Activated B cell treated with CpG ODN at 0.5 μM for 24 hours (primary cell): ENCODE measurements around the gene PAPPA. TPM values are rescaled to one million over a fixed set of nuclear protein-coding genes. Genes with fewer than 3 reads are reported as not detected.

Source experiments
- ATAC-seq: fragments of 200-7000 bp; cut with Tn5 transposase; one replicate; pipeline ENCODE4 v1.10.0; 2021; ENCODE audit warnings: low read depth, mild to moderate bottlenecking, moderate library complexity
- CTCF ChIA-PET: fragments of 350-600 bp; sonication (Branson Sonifier 250); formaldehyde crosslinking; loops from one replicate; lab custom pipeline; 2021; ENCODE audit warnings: antibody characterized with exemption; lab: Charles Lee
- POLR2A ChIA-PET: fragments of 350-600 bp; sonication (Branson Sonifier 250); formaldehyde crosslinking; loops from one replicate; lab custom pipeline; 2021; ENCODE audit warnings: antibody characterized with exemption; lab: Charles Lee
- DNase-seq: peaks from one replicate; pipeline ENCODE4 v3.0.0; 2022
- H3K27ac Mint-ChIP-seq: one replicate; pipeline ENCODE4 v1.8.0; 2020; ENCODE audit warnings: mixed read lengths
- H3K27me3 Mint-ChIP-seq: one replicate; pipeline ENCODE4 v1.8.0; 2021; ENCODE audit warnings: mixed read lengths
- H3K36me3 Mint-ChIP-seq: one replicate; pipeline ENCODE4 v1.8.0; 2021; ENCODE audit warnings: low read depth, mixed read lengths
- H3K4me1 Mint-ChIP-seq: one replicate; pipeline ENCODE4 v1.8.0; 2021; ENCODE audit warnings: mixed read lengths
- H3K4me3 Mint-ChIP-seq: one replicate; pipeline ENCODE4 v1.8.0; 2020; ENCODE audit warnings: mild to moderate bottlenecking, mixed read lengths
- H3K9me3 Mint-ChIP-seq: one replicate; pipeline ENCODE4 v1.8.0; 2020; ENCODE audit warnings: mixed read lengths
- CTCF ChIP-seq: fragments of 200-600 bp; IDR thresholded peaks from one replicate; pipeline ENCODE4 v1.8.0; 2022; ENCODE audit warnings: antibody characterized with exemption, mild to moderate bottlenecking
- intact Hi-C: fragments of 100-400 bp; cut with micrococcal nuclease; formaldehyde crosslinking; loops from one replicate; pipeline ENCODE4 v1.15.1; 2024
- total RNA-seq: library from RNA; stranded (reverse); gene quantifications from 2 replicates; pipeline ENCODE4 v1.2.3, GENCODE V29; 2022

PAPPA gene
- total RNA-seq, 1 donor from 2014 or later: not detected

- TF ChIP-seq CTCF: no peak
- DNase-seq: no peak
- ChIA-PET POLR2A (no interaction called here), CTCF (no interaction called here)
- intact Hi-C loops: no loop called here
- Mint-ChIP-seq H3K4me1 (no peaks in the 10 kb centered on the region), H3K4me3 (no peak overlapping the region), H3K9me3 (no peaks in the 10 kb centered on the region), H3K27ac (no peak overlapping the region), H3K36me3 (no peaks in the 10 kb centered on the region), H3K27me3 (no peaks in the 10 kb centered on the region)
- no peak for ATAC-seq
These were observed 242.1 kb downstream of the PAPPA start for GRCh38 chr9:116395699-116396037.

- no peaks in the 10 kb centered on the region for H3K4me1 Mint-ChIP-seq
- no peak for ATAC-seq
- no peaks in the 10 kb centered on the region for H3K36me3 Mint-ChIP-seq
- H3K27ac Mint-ChIP-seq: no peak overlapping the region
- POLR2A ChIA-PET: no interaction called here
- CTCF ChIA-PET: no interaction called here
- intact Hi-C loops: no loop called here
- no peaks in the 10 kb centered on the region for H3K9me3 Mint-ChIP-seq
- H3K4me3 Mint-ChIP-seq: no peak overlapping the region
- no peaks in the 10 kb centered on the region for H3K27me3 Mint-ChIP-seq
- DNase-seq: no peak
- no peak for TF ChIP-seq CTCF
These were observed 249.6 kb downstream of the PAPPA start for GRCh38 chr9:116403171-116403570.

- no peak overlapping the region for H3K27ac Mint-ChIP-seq
- no peak for TF ChIP-seq CTCF
- H3K4me1 Mint-ChIP-seq: no peaks in the 10 kb centered on the region
- H3K36me3 Mint-ChIP-seq: no peaks in the 10 kb centered on the region
- ChIA-PET POLR2A (no interaction called here), CTCF (no interaction called here)
- no peak overlapping the region for H3K4me3 Mint-ChIP-seq
- ATAC-seq: no peak
- no peak for DNase-seq
- no peaks in the 10 kb centered on the region for H3K27me3 Mint-ChIP-seq
- intact Hi-C loops: no loop called here
- no peaks in the 10 kb centered on the region for H3K9me3 Mint-ChIP-seq
These were observed 250.6 kb downstream of the PAPPA start for GRCh38 chr9:116404228-116404627.

- no peaks in the 10 kb centered on the region for H3K27me3 Mint-ChIP-seq
- POLR2A ChIA-PET: no interaction called here
- no peak overlapping the region for H3K27ac Mint-ChIP-seq
- ATAC-seq (no peak), DNase-seq (no peak)
- H3K4me1 Mint-ChIP-seq: no peaks in the 10 kb centered on the region
- H3K9me3 Mint-ChIP-seq: no peaks in the 10 kb centered on the region
- intact Hi-C loops: no loop called here
- no peaks in the 10 kb centered on the region for H3K36me3 Mint-ChIP-seq
- TF ChIP-seq CTCF: no peak
- CTCF ChIA-PET: no interaction called here
- no peak overlapping the region for H3K4me3 Mint-ChIP-seq
These were observed 251.7 kb downstream of the PAPPA start for GRCh38 chr9:116405321-116405720.

- no peak overlapping the region for H3K27ac Mint-ChIP-seq
- POLR2A ChIA-PET: no interaction called here
- intact Hi-C loops: no loop called here
- no peak for DNase-seq
- TF ChIP-seq CTCF: no peak
- CTCF ChIA-PET: no interaction called here
- no peak for ATAC-seq
- H3K4me3 Mint-ChIP-seq: no peak overlapping the region
- H3K9me3 Mint-ChIP-seq: no peaks in the 10 kb centered on the region
- no peaks in the 10 kb centered on the region for H3K27me3 Mint-ChIP-seq
- no peaks in the 10 kb centered on the region for H3K4me1 Mint-ChIP-seq
- H3K36me3 Mint-ChIP-seq: no peaks in the 10 kb centered on the region
These were observed 252.9 kb downstream of the PAPPA start for GRCh38 chr9:116406469-116406868.
